HepG2 (cell line): Measurements from ENCODE around the gene SLC2A2. TPM values are rescaled to one million over a fixed set of nuclear protein-coding genes. Genes with fewer than 3 reads are reported as not detected.

Experiments used
- ARID5B ChIP-seq: IDR thresholded peaks from 2 replicates; pipeline ENCODE4 v1.4.0; 2020; ENCODE audit warnings: mild to moderate bottlenecking, missing genetic modification reagents
- CBX1 ChIP-seq: IDR thresholded peaks from one replicate; pipeline ENCODE4 v1.6.1; 2016; ENCODE audit warnings: antibody characterized with exemption, low read depth
- CEBPB ChIP-seq: IDR thresholded peaks from 2 replicates; pipeline ENCODE4 v1.6.1; 2011; ENCODE audit warnings: low read depth, low read length, improper control_type of control experiment, borderline replicate concordance
- FOXA3 ChIP-seq: IDR thresholded peaks from 2 replicates; pipeline ENCODE4 v1.6.1; 2016; ENCODE audit warnings: missing genetic modification reagents, missing compliant biosample characterization
- FOXP1 ChIP-seq, 2 experiments: fragments of 450-650 bp in 1 of 2; IDR thresholded peaks; 2 replicates each; pipeline ENCODE4 v1.6.1; 2017 to 2018; ENCODE audit warnings: antibody characterized with exemption in 1 of 2
- FOXP4 ChIP-seq: sonication (generic); formaldehyde crosslinking; IDR thresholded peaks from 2 replicates; pipeline ENCODE4 v1.4.0; 2020; ENCODE audit warnings: missing genetic modification reagents
- GATA4 ChIP-seq: sonication (generic); IDR thresholded peaks from 2 replicates; pipeline ENCODE4 v1.6.1; 2016; ENCODE audit warnings: antibody characterized with exemption, low read depth, borderline replicate concordance
- GATAD1 ChIP-seq: IDR thresholded peaks from 2 replicates; pipeline ENCODE4 v1.6.1; 2016; ENCODE audit warnings: missing genetic modification reagents, missing compliant biosample characterization
- GLI4 ChIP-seq: sonication (generic); formaldehyde crosslinking; IDR thresholded peaks from 2 replicates; pipeline ENCODE4 v1.5.1; 2020; ENCODE audit warnings: missing genetic modification reagents, mild to moderate bottlenecking, moderate library complexity, borderline replicate concordance
- GTF3A ChIP-seq: sonication (generic); formaldehyde crosslinking; conservative IDR thresholded peaks from 2 replicates; pipeline ENCODE4 v1.4.0; 2020; ENCODE audit warnings: mild to moderate bottlenecking, missing genetic modification reagents
- HNF4A ChIP-seq: sonication (generic); formaldehyde crosslinking; IDR thresholded peaks from 2 replicates; pipeline ENCODE4 v1.4.0; 2020; ENCODE audit warnings: missing genetic modification reagents
- HOXD1 ChIP-seq: sonication (generic); formaldehyde crosslinking; IDR thresholded peaks from 2 replicates; pipeline ENCODE4 v1.5.0; 2020; ENCODE audit warnings: missing genetic modification reagents
- NCOA2 ChIP-seq: sonication (generic); formaldehyde crosslinking; IDR thresholded peaks from 2 replicates; pipeline ENCODE4 v1.8.0; 2022; ENCODE audit warnings: inconsistent platforms
- NR2F1 ChIP-seq, 2 experiments: fragments of 450-650 bp in 1 of 2; formaldehyde crosslinking in 1 of 2; IDR thresholded peaks; 2 replicates each; pipeline versions ENCODE4 v1.5.0 to v1.6.1; 2016 to 2020; ENCODE audit warnings: mild to moderate bottlenecking in 1 of 2, missing compliant biosample characterization in 1 of 2, missing genetic modification reagents in 1 of 2, moderate library complexity in 1 of 2
- POGZ ChIP-seq: sonication (generic); formaldehyde crosslinking; IDR thresholded peaks from 2 replicates; pipeline ENCODE4 v1.4.0; 2020; ENCODE audit warnings: mild to moderate bottlenecking, missing genetic modification reagents
- POLR2AphosphoS5 ChIP-seq: IDR thresholded peaks from 2 replicates; pipeline ENCODE4 v1.6.1; 2012; ENCODE audit warnings: low read depth, low read length
- PPARG ChIP-seq: conservative IDR thresholded peaks from 2 replicates; pipeline ENCODE4 v1.6.1; 2016; ENCODE audit warnings: missing biosample characterization, missing genetic modification reagents
- PRPF4 ChIP-seq: fragments of 200-400 bp; formaldehyde crosslinking; IDR thresholded peaks from 2 replicates; pipeline ENCODE4 v1.6.1; 2016; ENCODE audit warnings: low read length, low read depth; ENCODE audit not compliant: poor library complexity, severe bottlenecking
- SALL1 ChIP-seq: sonication (generic); formaldehyde crosslinking; IDR thresholded peaks from 2 replicates; pipeline ENCODE4 v1.8.0; 2022; ENCODE audit warnings: mild to moderate bottlenecking, missing genetic modification reagents
- SALL2 ChIP-seq: sonication (generic); formaldehyde crosslinking; IDR thresholded peaks from 2 replicates; pipeline ENCODE4 v1.8.1; 2023; ENCODE audit warnings: mild to moderate bottlenecking, missing genetic modification reagents, inconsistent platforms
- SRSF1 ChIP-seq: fragments of 200-400 bp; formaldehyde crosslinking; optimal IDR thresholded peaks from 2 replicates; pipeline ENCODE3; 2017; ENCODE audit warnings: mild to moderate bottlenecking, low read depth, low read length, moderate library complexity
- ZNF710 ChIP-seq: sonication (generic); formaldehyde crosslinking; IDR thresholded peaks from 2 replicates; pipeline ENCODE4 v1.5.0; 2020; ENCODE audit warnings: mild to moderate bottlenecking, missing genetic modification reagents, borderline replicate concordance
- polyA plus RNA-seq, 8 experiments: library from polyadenylated mRNA; depleted of rRNA in 3 of 8; stranded (reverse) in 7 of 8; unstranded in 1 of 8; fragments of >200 nt; fragmentation: Illumina TruSeq in 4 of 8; extraction: Trizol in 4 of 8; gene quantifications; 2 replicates each; pipeline versions ENCODE4 v1.2.1 to v1.2.3, GENCODE V29; 2011 to 2016; ENCODE audit warnings: low read depth in 4 of 8, missing spikeins in 1 of 8, mixed read lengths in 1 of 8; ENCODE audit not compliant: insufficient read depth in 1 of 8
- total RNA-seq, 5 experiments: library from RNA; depleted of rRNA; stranded (reverse); fragments of >200 nt; fragmentation: Illumina TruSeq; extraction: Trizol; gene quantifications; 2 replicates each; pipeline ENCODE4 v1.2.3, GENCODE V29; 2016; ENCODE audit warnings: low read depth in 1 of 5

The SLC2A2 gene
- total and polyA plus RNA-seq, 2 of the 13 experiments (the other 11 are each of a cell fraction or from before 2014, with no cell fraction given): 19.5 to 23.2 TPM

- peak in 1 of 2 experiments; percentile 42; a peak in 1 of 4 replicates for TF ChIP-seq NR2F1 (CRISPR knock-in tag; IDR thresholded peaks at IDR 0.05)
- TF ChIP-seq GATA4: no peak
- TF ChIP-seq SRSF1: no peak
- peak; percentile 45; the same call in 1 of the 2 replicates for TF ChIP-seq FOXP4 (CRISPR knock-in tag)
- TF ChIP-seq FOXA3 (CRISPR knock-in tag): peak; percentile 33; the same call in 1 of the 2 replicates
- no peak for TF ChIP-seq GLI4 (CRISPR knock-in tag)
- no peak for TF ChIP-seq CBX1
- no peak for TF ChIP-seq ZNF710
- TF ChIP-seq HOXD1 (CRISPR knock-in tag): 0 out of 2 replicates have a peak, but pooled peaks have one; percentile 24
- peak; percentile 47 for TF ChIP-seq NCOA2 (CRISPR knock-in tag)
- peak; percentile 92 for TF ChIP-seq POGZ (CRISPR knock-in tag)
- no peak for TF ChIP-seq POLR2AphosphoS5
- TF ChIP-seq FOXP1 (IDR thresholded peaks at IDR 0.05): no peak
- peak; percentile 59; the same call in 1 of the 2 replicates for TF ChIP-seq FOXP1 (CRISPR knock-in tag; IDR thresholded peaks at IDR 0.05)
- TF ChIP-seq ARID5B: peak; percentile 71
- no peak for TF ChIP-seq PRPF4
- TF ChIP-seq SALL1 (CRISPR knock-in tag): peak; percentile 70
- 0 out of 2 replicates have a peak, but pooled peaks have one; percentile 41 for TF ChIP-seq PPARG (CRISPR knock-in tag)
- no peak for TF ChIP-seq SALL2 (CRISPR knock-in tag)
- TF ChIP-seq GATAD1 (CRISPR knock-in tag): no peak
- peak; percentile 69 for TF ChIP-seq HNF4A (CRISPR knock-in tag)
- TF ChIP-seq CEBPB: no peak
- TF ChIP-seq GTF3A (CRISPR knock-in tag): no peak
These were observed 51.0 kb downstream of the SLC2A2 start (continued) for GRCh38 chr3:170975283-170976189.
